SK-N-SH (cell line): Measurements from ENCODE around the gene MACROH2A2.

Source experiments
- ELF1 ChIP-seq: IDR thresholded peaks from 2 replicates; pipeline ENCODE4 v1.4.0; 2012
- EP300 ChIP-seq, 2 experiments: IDR thresholded peaks; 2 replicates each; pipeline versions ENCODE4 v1.4.0 to v1.6.1; 2012; ENCODE audit warnings: borderline replicate concordance in 1 of 2, low read depth in 1 of 2, low read length in 1 of 2
- NRF1 ChIP-seq: IDR thresholded peaks from 2 replicates; pipeline ENCODE4 v1.6.1; 2012; ENCODE audit warnings: low read depth, mild to moderate bottlenecking, low read length
- POLR2AphosphoS5 ChIP-seq: IDR thresholded peaks from 2 replicates; pipeline ENCODE4 v1.6.1; 2012; ENCODE audit warnings: low read depth, low read length
- YY1 ChIP-seq: IDR thresholded peaks from 2 replicates; pipeline ENCODE4 v1.4.0; 2012; ENCODE audit warnings: low read depth, mild to moderate bottlenecking
- TF ChIP-seq, protein P1 (sequence below): IDR thresholded peaks from 2 replicates; pipeline ENCODE4 v1.4.0; 2012; ENCODE audit warnings: low read depth, borderline replicate concordance
- TF ChIP-seq, protein P2 (sequence below): fragments of 200-600 bp; sonication (generic); IDR thresholded peaks from 2 replicates; pipeline ENCODE4 v1.6.1; 2017; ENCODE audit warnings: antibody characterized with exemption, mild to moderate bottlenecking, moderate library complexity

DNA sequence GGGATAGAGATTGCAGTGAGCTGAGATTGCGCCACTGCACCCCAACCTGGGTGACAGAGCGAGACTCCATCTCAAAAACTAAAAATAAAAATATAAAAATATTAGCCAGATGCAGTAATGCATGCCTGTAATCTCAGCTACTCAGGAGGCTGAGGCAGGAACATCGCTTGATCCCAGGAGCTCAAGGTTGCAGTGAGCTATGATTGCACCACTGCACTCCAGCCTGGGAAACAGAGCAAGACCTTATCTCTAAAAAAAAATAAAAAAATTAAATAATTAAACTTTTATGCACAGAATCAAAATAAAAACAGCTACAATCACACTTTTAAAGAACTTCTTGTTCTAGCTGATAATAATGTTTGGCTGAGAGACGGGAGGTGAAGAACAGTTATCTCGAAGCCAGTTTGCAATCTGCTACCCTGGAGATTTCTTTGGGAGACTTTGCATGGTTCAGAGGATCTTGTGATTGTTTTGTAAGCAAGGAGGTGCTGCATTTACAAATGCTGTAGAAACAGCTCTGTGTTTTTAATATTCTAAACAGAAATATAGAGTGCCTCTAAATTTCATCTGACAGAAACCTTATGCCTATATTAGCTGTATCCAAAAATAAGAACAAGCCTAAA, 19.9 kb upstream of the MACROH2A2 start:
- TF ChIP-seq, protein P1, sequence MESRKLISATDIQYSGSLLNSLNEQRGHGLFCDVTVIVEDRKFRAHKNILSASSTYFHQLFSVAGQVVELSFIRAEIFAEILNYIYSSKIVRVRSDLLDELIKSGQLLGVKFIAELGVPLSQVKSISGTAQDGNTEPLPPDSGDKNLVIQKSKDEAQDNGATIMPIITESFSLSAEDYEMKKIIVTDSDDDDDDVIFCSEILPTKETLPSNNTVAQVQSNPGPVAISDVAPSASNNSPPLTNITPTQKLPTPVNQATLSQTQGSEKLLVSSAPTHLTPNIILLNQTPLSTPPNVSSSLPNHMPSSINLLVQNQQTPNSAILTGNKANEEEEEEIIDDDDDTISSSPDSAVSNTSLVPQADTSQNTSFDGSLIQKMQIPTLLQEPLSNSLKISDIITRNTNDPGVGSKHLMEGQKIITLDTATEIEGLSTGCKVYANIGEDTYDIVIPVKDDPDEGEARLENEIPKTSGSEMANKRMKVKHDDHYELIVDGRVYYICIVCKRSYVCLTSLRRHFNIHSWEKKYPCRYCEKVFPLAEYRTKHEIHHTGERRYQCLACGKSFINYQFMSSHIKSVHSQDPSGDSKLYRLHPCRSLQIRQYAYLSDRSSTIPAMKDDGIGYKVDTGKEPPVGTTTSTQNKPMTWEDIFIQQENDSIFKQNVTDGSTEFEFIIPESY = no peak
- no peak for TF ChIP-seq YY1
- no peak for TF ChIP-seq POLR2AphosphoS5
- TF ChIP-seq, protein P2, sequence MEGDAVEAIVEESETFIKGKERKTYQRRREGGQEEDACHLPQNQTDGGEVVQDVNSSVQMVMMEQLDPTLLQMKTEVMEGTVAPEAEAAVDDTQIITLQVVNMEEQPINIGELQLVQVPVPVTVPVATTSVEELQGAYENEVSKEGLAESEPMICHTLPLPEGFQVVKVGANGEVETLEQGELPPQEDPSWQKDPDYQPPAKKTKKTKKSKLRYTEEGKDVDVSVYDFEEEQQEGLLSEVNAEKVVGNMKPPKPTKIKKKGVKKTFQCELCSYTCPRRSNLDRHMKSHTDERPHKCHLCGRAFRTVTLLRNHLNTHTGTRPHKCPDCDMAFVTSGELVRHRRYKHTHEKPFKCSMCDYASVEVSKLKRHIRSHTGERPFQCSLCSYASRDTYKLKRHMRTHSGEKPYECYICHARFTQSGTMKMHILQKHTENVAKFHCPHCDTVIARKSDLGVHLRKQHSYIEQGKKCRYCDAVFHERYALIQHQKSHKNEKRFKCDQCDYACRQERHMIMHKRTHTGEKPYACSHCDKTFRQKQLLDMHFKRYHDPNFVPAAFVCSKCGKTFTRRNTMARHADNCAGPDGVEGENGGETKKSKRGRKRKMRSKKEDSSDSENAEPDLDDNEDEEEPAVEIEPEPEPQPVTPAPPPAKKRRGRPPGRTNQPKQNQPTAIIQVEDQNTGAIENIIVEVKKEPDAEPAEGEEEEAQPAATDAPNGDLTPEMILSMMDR = no peak
- no peak for TF ChIP-seq NRF1
- no peak for TF ChIP-seq EP300 (IDR thresholded peaks at IDR 0.05; ENCODE audit: borderline replicate concordance in 1 of 2, low read depth in 1 of 2, low read length in 1 of 2)
- TF ChIP-seq ELF1 = no peak
